ENCODE measurements around the gene GLRX3.

- no peak for TF ChIP-seq EZH2 (IDR thresholded peaks at IDR 0.05; ENCODE audit: insufficient read depth, poor library complexity, severe bottlenecking)
- no peak for TF ChIP-seq EZH2phosphoT487 (IDR thresholded peaks at IDR 0.05; ENCODE audit: insufficient read depth, low read depth)
Observed at GRCh38 chr10:130169136-130169859, 33.1 kb downstream of the GLRX3 start.

All from GM23248 (cell line).